Measurements from ENCODE around the gene CDK4. TPM values are rescaled to one million over a fixed set of nuclear protein-coding genes. Genes with fewer than 3 reads are reported as not detected.

Gene CDK4
- total and polyA plus RNA-seq, 2 of the 13 experiments (the other 11 are each of a cell fraction or from before 2014, with no cell fraction given) = 191 to 209 TPM

GRCh38 chr12:57754411-57755193 lies 2.5 kb upstream of the CDK4 start, which contains the start of gene MARCHF9 (continued):
- TF ChIP-seq ZNF687 (CRISPR knock-in tag; IDR thresholded peaks at IDR 0.05) (peak; percentile 38; the same call in 1 of the 2 replicates), MAZ (IDR thresholded peaks at IDR 0.05; ENCODE audit: borderline replicate concordance, low read depth, low read length) (no peak), MAZ (CRISPR knock-in tag; IDR thresholded peaks at IDR 0.05; ENCODE audit: low read depth) (peak; percentile 64; the same call in 1 of the 2 replicates), U2AF2 (IDR thresholded peaks at IDR 0.05; ENCODE audit: low read depth, low read length) (no peak), ZFP41 (CRISPR knock-in tag; IDR thresholded peaks at IDR 0.05; ENCODE audit: borderline replicate concordance) (no peak), RFX5 (IDR thresholded peaks at IDR 0.05; ENCODE audit: low read depth, low read length) (no peak), MYC (CRISPR knock-in tag; IDR thresholded peaks at IDR 0.05; ENCODE audit: borderline replicate concordance) (peak; percentile 37; the same call in 1 of the 2 replicates), REPIN1 (CRISPR knock-in tag; IDR thresholded peaks at IDR 0.05; ENCODE audit: borderline replicate concordance, low read depth) (0 out of 2 replicates have a peak, but pooled peaks have one; percentile 38), SALL1 (CRISPR knock-in tag; IDR thresholded peaks at IDR 0.05) (peak; percentile 51; the same call in 1 of the 2 replicates), NFYC (CRISPR knock-in tag; IDR thresholded peaks at IDR 0.05) (no peak), MTF2 (CRISPR knock-in tag; IDR thresholded peaks at IDR 0.05; ENCODE audit: borderline replicate concordance) (no peak), PCBP1 (IDR thresholded peaks at IDR 0.05; ENCODE audit: borderline replicate concordance, low read depth, low read length) (0 out of 2 replicates have a peak, but pooled peaks have one; percentile 74), TEAD3 (CRISPR knock-in tag; optimal IDR thresholded peaks at IDR 0.05; ENCODE audit: borderline replicate concordance) (no peak), POLR2A (IDR thresholded peaks at IDR 0.05; ENCODE audit: insufficient read depth in 1 of 2, low read depth in 2 of 2, low read length in 2 of 2) (peak in 1 of 2 experiments; percentile 49; a peak in 1 of 4 replicates), THAP11 (CRISPR knock-in tag; IDR thresholded peaks at IDR 0.05) (no peak), TOE1 (CRISPR knock-in tag; IDR thresholded peaks at IDR 0.05) (no peak), SIX1 (CRISPR knock-in tag; IDR thresholded peaks at IDR 0.05; ENCODE audit: borderline replicate concordance) (no peak), HDAC2 (CRISPR knock-in tag; IDR thresholded peaks at IDR 0.05) (peak; percentile 11; the same call in 1 of the 2 replicates), MED1 (CRISPR knock-in tag; IDR thresholded peaks at IDR 0.05) (0 out of 2 replicates have a peak, but pooled peaks have one; percentile 22), ZNF33A (CRISPR knock-in tag; IDR thresholded peaks at IDR 0.05; ENCODE audit: borderline replicate concordance) (no peak), ZC3H13 (CRISPR knock-in tag; IDR thresholded peaks at IDR 0.05) (peak; percentile 76; the same call in 1 of the 2 replicates), ZFP91 (CRISPR knock-in tag; IDR thresholded peaks at IDR 0.05; ENCODE audit: borderline replicate concordance) (peak; percentile 19; the same call in 1 of the 2 replicates), BCL6 (CRISPR knock-in tag; IDR thresholded peaks at IDR 0.05) (no peak), ETV5 (CRISPR knock-in tag; IDR thresholded peaks at IDR 0.05; ENCODE audit: borderline replicate concordance) (0 out of 2 replicates have a peak, but pooled peaks have one; percentile 7)
